Lung (tissue), 16 donors: ENCODE data around the gene KIAA0825. TPM values are rescaled to one million over a fixed set of nuclear protein-coding genes. Genes with fewer than 3 reads are reported as not detected.

Experiments
- ATAC-seq: fragments of 200-7000 bp; cut with Tn5 transposase; one replicate; pipeline ENCODE4 v1.9.1; 2020; ENCODE audit warnings: moderate number of reproducible peaks; ENCODE audit not compliant: insufficient read depth, low FRiP score
- DNase-seq, 3 donors: peaks; one replicate each; pipeline ENCODE4 v3.0.0-alpha.2; 2013 to 2017
- H3K27ac ChIP-seq, 2 donors: one replicate each; pipeline ENCODE4 v1.5.1; 2013; ENCODE audit warnings: mild to moderate bottlenecking in 2 of 2, moderate library complexity in 2 of 2, control low read depth in 1 of 2, inconsistent platforms in 1 of 2, low read depth in 1 of 2, low read length in 1 of 2
- H3K27me3 ChIP-seq, 3 donors: one replicate each; pipeline ENCODE4 v1.5.1; 2013; ENCODE audit warnings: low read length in 2 of 3; ENCODE audit not compliant: control insufficient read depth in 3 of 3, insufficient read depth in 3 of 3
- H3K36me3 ChIP-seq, 4 donors: one replicate each; pipeline ENCODE4 v1.5.1; 2013; ENCODE audit warnings: low read length in 4 of 4, mild to moderate bottlenecking in 1 of 4, moderate library complexity in 1 of 4; ENCODE audit not compliant: control insufficient read depth in 4 of 4, insufficient read depth in 4 of 4
- H3K4me1 ChIP-seq, 5 donors: one replicate each; pipeline ENCODE4 v1.5.1; 2013; ENCODE audit warnings: low read length in 5 of 5, mild to moderate bottlenecking in 2 of 5, moderate library complexity in 1 of 5; ENCODE audit not compliant: control insufficient read depth in 5 of 5, insufficient read depth in 5 of 5
- H3K4me3 ChIP-seq: one replicate; pipeline ENCODE4 v1.5.1; 2013; ENCODE audit warnings: mild to moderate bottlenecking, control low read depth, moderate library complexity
- H3K9ac ChIP-seq, 2 donors: one replicate each; pipeline ENCODE4 v1.5.1; 2013; ENCODE audit warnings: low read length in 2 of 2, control low read depth in 1 of 2; ENCODE audit not compliant: insufficient read depth in 1 of 2
- H3K9me3 ChIP-seq, 4 donors: one replicate each; pipeline ENCODE4 v1.5.1; 2013; ENCODE audit warnings: low read length in 3 of 4, mild to moderate bottlenecking in 1 of 4, moderate library complexity in 1 of 4; ENCODE audit not compliant: control insufficient read depth in 4 of 4, insufficient read depth in 3 of 4
- WGBS, 2 donors: extraction: QIAGEN DNeasy Blood & Tissue Kit; methylation state at CpG; one replicate each; pipeline ENCODE4 v1.1.7; 2013; 5-methylcytosine and 5-hydroxymethylcytosine counted together
- long read RNA-seq, 5 donors: transcript quantifications; one replicate each; lab custom pipeline, GENCODE V29; 2026
- polyA plus RNA-seq, 2 donors: library from polyadenylated mRNA; stranded (reverse); fragments of 200-250 nt; gene quantifications; one replicate each; pipeline ENCODE4 v1.2.1, GENCODE V29; 2013
- total RNA-seq, 2 donors: library from RNA; depleted of rRNA in 1 of 2; stranded (reverse); fragments of >200 nt in 1 of 2; gene quantifications; one replicate each; pipeline ENCODE4 v1.2.1, GENCODE V29; 2014 to 2021
- TF ChIP-seq, protein P1 (sequence below): IDR thresholded peaks from 2 replicates; pipeline ENCODE4 v1.5.1; 2012; ENCODE audit warnings: mild to moderate bottlenecking; ENCODE audit errors: control extremely low read depth, extremely low read depth
- donor health status: control.
- donor health status: control.
- donor health status: Bipolar disorder and iron deficiency.
- donor health status: healthy.
- donor health status: DM: yes; HTN: yes; CAD: no.

The KIAA0825 gene, protein sequence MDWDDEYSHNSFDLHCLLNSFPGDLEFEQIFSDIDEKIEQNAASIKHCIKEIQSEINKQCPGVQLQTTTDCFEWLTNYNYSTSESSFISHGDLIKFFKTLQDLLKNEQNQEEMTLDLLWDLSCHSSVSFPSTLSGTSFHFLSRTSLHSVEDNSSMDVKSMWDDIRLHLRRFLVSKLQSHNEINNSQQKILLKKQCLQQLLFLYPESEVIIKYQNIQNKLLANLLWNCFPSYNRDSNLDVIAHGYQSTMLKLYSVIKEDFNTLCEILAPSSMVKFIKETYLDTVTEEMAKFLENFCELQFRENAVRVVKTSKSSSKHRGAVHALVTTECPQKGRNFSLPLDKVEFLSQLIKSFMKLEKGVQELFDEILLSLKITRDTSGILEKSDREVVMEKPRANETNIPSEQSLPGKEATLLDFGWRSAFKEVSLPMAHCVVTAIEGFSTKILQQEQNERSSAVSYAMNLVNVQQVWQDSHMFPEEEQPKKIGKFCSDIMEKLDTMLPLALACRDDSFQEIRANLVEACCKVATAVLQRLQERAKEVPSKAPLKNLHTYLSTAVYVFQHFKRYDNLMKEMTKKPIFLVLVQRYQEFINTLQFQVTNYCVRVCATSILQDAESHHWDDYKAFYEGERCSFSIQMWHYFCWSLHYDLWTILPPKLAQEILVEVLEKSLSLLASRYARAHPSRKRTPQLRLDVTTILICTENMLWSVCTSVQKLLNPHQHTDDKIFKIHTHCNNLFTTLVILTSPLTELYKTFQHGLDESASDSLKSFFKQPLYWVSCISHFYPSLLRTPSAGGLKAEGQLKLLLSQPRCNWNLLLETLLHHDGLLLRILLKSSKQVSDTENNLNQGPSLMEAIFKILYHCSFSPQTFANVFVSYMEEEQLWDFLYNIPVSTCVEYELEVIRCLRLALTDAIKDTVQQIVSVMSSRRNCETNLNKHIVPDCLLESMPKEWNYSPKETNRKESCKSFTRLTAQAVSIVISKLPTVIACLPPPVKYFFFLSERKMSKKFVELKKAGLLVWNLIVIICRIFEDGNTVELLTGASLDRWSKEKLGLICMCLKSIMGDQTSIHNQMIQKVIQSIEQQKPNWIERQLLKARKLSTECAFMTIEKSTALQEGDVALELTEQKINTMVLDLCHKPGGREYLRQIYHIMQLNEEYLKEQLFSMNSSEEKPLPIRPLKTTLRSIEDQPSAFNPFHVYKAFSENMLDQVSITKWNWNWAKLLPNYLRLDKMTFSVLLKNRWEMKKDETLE (N-terminal part only)
- total RNA-seq (10 to 100 TPM in 1 of 2 donors, 1 to 10 TPM in 1; 6.2 to 20.2 TPM), polyA plus RNA-seq (1 to 10 TPM in 1 of 2 donors, under 1 TPM in 1; 0.79 to 1.1 TPM)
- long read RNA-seq, donor 1, partial matches to known transcripts = 0 of 1 reads
- long read RNA-seq, donor 1, other reads (novel, unspliced or antisense) = 0 of 1 reads
- long read RNA-seq, donor 2 = 0 reads
- long read RNA-seq, donor 3, transcript KIAA0825-201 (5 exons, 2,262 nt) = major isoform, 5 of 5 reads
- long read RNA-seq, donor 3, partial matches to known transcripts = 0 of 5 reads
- long read RNA-seq, donor 3, other reads (novel, unspliced or antisense) = 0 of 5 reads
- long read RNA-seq, donor 4, partial matches to known transcripts = 0 of 1 reads
- long read RNA-seq, donor 4, other reads (novel, unspliced or antisense) = 0 of 1 reads
- long read RNA-seq, donor 5, partial matches to known transcripts = 0 of 11 reads
- long read RNA-seq, donor 5, other reads (novel, unspliced or antisense) = 8 of 11 reads

- Histone ChIP-seq H3K27me3 (no peaks in the 10 kb centered on the region), H3K4me1 (peaks cover 0 to 39% (median 11%) of the 10 kb centered on the region in 5 donors), H3K27ac (peak within 1 kb of the TSS; percentile 89 to 90), H3K9ac (peak within 1 kb of the TSS; percentile 56 to 89), H3K4me3 (peak within 1 kb of the TSS; percentile 90), H3K36me3 (no peaks in the 10 kb centered on the region), H3K9me3 (no peaks in the 10 kb centered on the region)
- peak; percentile 92 to 95 (median 95) for DNase-seq
- 0 to 1% methylated on average over 58 to 63 of the region's 63 CpGs for WGBS, 2 donors
- TF ChIP-seq, protein P1, sequence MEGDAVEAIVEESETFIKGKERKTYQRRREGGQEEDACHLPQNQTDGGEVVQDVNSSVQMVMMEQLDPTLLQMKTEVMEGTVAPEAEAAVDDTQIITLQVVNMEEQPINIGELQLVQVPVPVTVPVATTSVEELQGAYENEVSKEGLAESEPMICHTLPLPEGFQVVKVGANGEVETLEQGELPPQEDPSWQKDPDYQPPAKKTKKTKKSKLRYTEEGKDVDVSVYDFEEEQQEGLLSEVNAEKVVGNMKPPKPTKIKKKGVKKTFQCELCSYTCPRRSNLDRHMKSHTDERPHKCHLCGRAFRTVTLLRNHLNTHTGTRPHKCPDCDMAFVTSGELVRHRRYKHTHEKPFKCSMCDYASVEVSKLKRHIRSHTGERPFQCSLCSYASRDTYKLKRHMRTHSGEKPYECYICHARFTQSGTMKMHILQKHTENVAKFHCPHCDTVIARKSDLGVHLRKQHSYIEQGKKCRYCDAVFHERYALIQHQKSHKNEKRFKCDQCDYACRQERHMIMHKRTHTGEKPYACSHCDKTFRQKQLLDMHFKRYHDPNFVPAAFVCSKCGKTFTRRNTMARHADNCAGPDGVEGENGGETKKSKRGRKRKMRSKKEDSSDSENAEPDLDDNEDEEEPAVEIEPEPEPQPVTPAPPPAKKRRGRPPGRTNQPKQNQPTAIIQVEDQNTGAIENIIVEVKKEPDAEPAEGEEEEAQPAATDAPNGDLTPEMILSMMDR = no peak
- peak; percentile 96 for ATAC-seq
Observed at GRCh38 chr5:94618493-94619328, at the start of gene KIAA0825, which contains the start of gene SLF1. KIAA0825 (minus strand) TSS chr5:94618604; CDS start chr5:94537126, 81,478 bp downstream. SLF1 (plus strand) TSS chr5:94618669; CDS start chr5:94628811, 10,142 bp downstream.

GRCh38 chr5:94667937-94668336 is 49.5 kb upstream of the KIAA0825 start:
- WGBS, 2 donors = 97 to 100% methylated on average over 3 of the region's 3 CpGs
- no peak for DNase-seq

More at GRCh38 chr5:94667937-94668336, 49.5 kb upstream of the KIAA0825 start:
- Histone ChIP-seq H3K36me3 (peaks cover 0 to 10% (median 5%) of the 10 kb centered on the region in 4 donors), H3K27ac (no peak overlapping the region), H3K9ac (no peak overlapping the region), H3K4me1 (peaks cover 0 to 2% (median 0%) of the 10 kb centered on the region in 5 donors), H3K27me3 (no peaks in the 10 kb centered on the region), H3K9me3 (no peaks in the 10 kb centered on the region), H3K4me3 (no peak overlapping the region)
- no peak for ATAC-seq
- TF ChIP-seq, protein P1 = no peak
